H9 (cell line): ENCODE measurements around the gene PPIF. TPM values are rescaled to one million over a fixed set of nuclear protein-coding genes. Genes with fewer than 3 reads are reported as not detected.

ENCODE experiments used
- DNase-seq: peaks from one replicate; pipeline ENCODE4 v3.0.0-alpha.2; 2017
- H2AFZ ChIP-seq: one replicate; pipeline ENCODE4 v1.6.1; 2013; ENCODE audit warnings: mild to moderate bottlenecking, low read length, control low read depth, moderate library complexity
- H2AK5ac ChIP-seq: 2 replicates; pipeline ENCODE4 v1.6.1; 2013; ENCODE audit warnings: low read length, control low read depth, mixed read lengths; ENCODE audit not compliant: insufficient read length
- H2BK120ac ChIP-seq: one replicate; pipeline ENCODE4 v1.6.1; 2013; ENCODE audit warnings: low read depth, mild to moderate bottlenecking, low read length, control low read depth, inconsistent platforms; ENCODE audit not compliant: poor library complexity, severe bottlenecking
- H2BK12ac ChIP-seq: 2 replicates; pipeline ENCODE4 v1.6.1; 2013; ENCODE audit warnings: low read length, control low read depth, mixed read lengths, low read depth; ENCODE audit not compliant: insufficient read length
- H2BK15ac ChIP-seq: 2 replicates; pipeline ENCODE4 v1.6.1; 2013; ENCODE audit warnings: low read depth, low read length, control low read depth
- H2BK20ac ChIP-seq: one replicate; pipeline ENCODE4 v1.6.1; 2013; ENCODE audit warnings: low read depth, mild to moderate bottlenecking, low read length, control low read depth, inconsistent platforms; ENCODE audit not compliant: poor library complexity, severe bottlenecking
- H2BK5ac ChIP-seq: 2 replicates; pipeline ENCODE4 v1.6.1; 2013; ENCODE audit warnings: low read length, control low read depth, mixed read lengths; ENCODE audit not compliant: insufficient read length
- H3K14ac ChIP-seq: 2 replicates; pipeline ENCODE4 v1.6.1; 2013; ENCODE audit warnings: low read length, control low read depth; ENCODE audit not compliant: insufficient read depth
- H3K18ac ChIP-seq: 2 replicates; pipeline ENCODE4 v1.6.1; 2013; ENCODE audit warnings: low read depth, mild to moderate bottlenecking, mixed read lengths, low read length, control low read depth; ENCODE audit not compliant: insufficient read length
- H3K23ac ChIP-seq: 2 replicates; pipeline ENCODE4 v1.6.1; 2013; ENCODE audit warnings: low read length, control low read depth, mixed read lengths, low read depth; ENCODE audit not compliant: insufficient read length
- H3K23me2 ChIP-seq: 2 replicates; pipeline ENCODE4 v1.6.1; 2013; ENCODE audit warnings: low read depth, mild to moderate bottlenecking, mixed read lengths, low read length, control low read depth; ENCODE audit not compliant: insufficient read length, poor library complexity, severe bottlenecking
- H3K27ac ChIP-seq: 2 replicates; pipeline ENCODE4 v1.5.1; 2013; ENCODE audit warnings: low read length, control low read depth, mixed read lengths, low read depth; ENCODE audit not compliant: insufficient read length
- H3K27me3 ChIP-seq: 2 replicates; pipeline ENCODE4 v1.6.1; 2013; ENCODE audit warnings: low read length, control low read depth, inconsistent platforms; ENCODE audit not compliant: insufficient read depth
- H3K4ac ChIP-seq: 2 replicates; pipeline ENCODE4 v1.6.1; 2013; ENCODE audit warnings: low read depth, mild to moderate bottlenecking, control low read depth, inconsistent platforms, low read length, moderate library complexity
- H3K4me1 ChIP-seq: 2 replicates; pipeline ENCODE4 v1.6.1; 2013; ENCODE audit warnings: low read length, control low read depth, inconsistent platforms; ENCODE audit not compliant: insufficient read depth
- H3K4me2 ChIP-seq: 2 replicates; pipeline ENCODE4 v1.6.1; 2013; ENCODE audit warnings: low read length, control low read depth, mixed read lengths; ENCODE audit not compliant: insufficient read length, insufficient read depth
- H3K56ac ChIP-seq: 2 replicates; pipeline ENCODE4 v1.6.1; 2013; ENCODE audit warnings: low read depth, mild to moderate bottlenecking, mixed read lengths, low read length, control low read depth; ENCODE audit not compliant: insufficient read length
- H3K79me1 ChIP-seq: 2 replicates; pipeline ENCODE4 v1.6.1; 2013; ENCODE audit warnings: low read depth, mild to moderate bottlenecking, moderate library complexity, low read length, control low read depth, inconsistent platforms; ENCODE audit not compliant: insufficient read depth, poor library complexity, severe bottlenecking
- H3K79me2 ChIP-seq: 2 replicates; pipeline ENCODE4 v1.6.1; 2013; ENCODE audit warnings: low read length, control low read depth, inconsistent platforms; ENCODE audit not compliant: insufficient read depth
- H3K9ac ChIP-seq: 2 replicates; pipeline ENCODE4 v1.6.1; 2013; ENCODE audit warnings: low read length, control low read depth, mixed read lengths; ENCODE audit not compliant: insufficient read length; ENCODE audit errors: extremely low read depth
- H3K9me3 ChIP-seq: one replicate; pipeline ENCODE4 v1.6.1; 2013; ENCODE audit warnings: low read depth, low read length, inconsistent platforms; ENCODE audit not compliant: control insufficient read depth
- H3T11ph ChIP-seq: one replicate; pipeline ENCODE4 v1.6.1; 2013; ENCODE audit warnings: mild to moderate bottlenecking, low read length, control low read depth, inconsistent platforms
- H4K20me1 ChIP-seq: one replicate; pipeline ENCODE4 v1.6.1; 2013; ENCODE audit not compliant: control insufficient read depth, insufficient read length, insufficient read depth
- H4K5ac ChIP-seq: 2 replicates; pipeline ENCODE4 v1.6.1; 2013; ENCODE audit warnings: low read depth, mild to moderate bottlenecking, mixed read lengths, low read length, control low read depth; ENCODE audit not compliant: insufficient read length
- H4K8ac ChIP-seq: replicated peaks from 2 replicates; pipeline ENCODE4 v1.6.1; 2013; ENCODE audit warnings: low read length, control low read depth, mixed read lengths, low read depth; ENCODE audit not compliant: insufficient read length
- H4K91ac ChIP-seq: 2 replicates; pipeline ENCODE4 v1.6.1; 2013; ENCODE audit warnings: low read depth, mild to moderate bottlenecking, moderate library complexity, mixed read lengths, low read length, control low read depth; ENCODE audit not compliant: insufficient read length
- H3K27ac Mint-ChIP-seq, 3 experiments: 2 replicates in 2 of 3; 3 replicates in 1 of 3; pipeline ENCODE4 v1.8.0; 2020 to 2021; ENCODE audit warnings: mixed read lengths in 3 of 3, mild to moderate bottlenecking in 1 of 3, moderate library complexity in 1 of 3
- H3K27me3 Mint-ChIP-seq: 2 replicates; pipeline ENCODE4 v1.8.0; 2021; ENCODE audit warnings: low read depth, mild to moderate bottlenecking, moderate library complexity, mixed read lengths
- H3K36me3 Mint-ChIP-seq, 3 experiments: 2 replicates in 2 of 3; 3 replicates in 1 of 3; pipeline ENCODE4 v1.8.0; 2020 to 2021; ENCODE audit warnings: low read depth in 3 of 3, mixed read lengths in 3 of 3; ENCODE audit not compliant: insufficient read depth in 1 of 3
- H3K4me1 Mint-ChIP-seq, 2 experiments: 2 replicates each; pipeline ENCODE4 v1.8.0; 2020; ENCODE audit warnings: mixed read lengths in 2 of 2
- H3K4me3 Mint-ChIP-seq, 2 experiments: 2 replicates in 1 of 2; 3 replicates in 1 of 2; pipeline ENCODE4 v1.8.0; 2020 to 2021; ENCODE audit warnings: mild to moderate bottlenecking in 2 of 2, mixed read lengths in 2 of 2, moderate library complexity in 1 of 2
- H3K9me3 Mint-ChIP-seq, 2 experiments: 2 replicates in 1 of 2; 3 replicates in 1 of 2; pipeline ENCODE4 v1.8.0; 2020; ENCODE audit warnings: mild to moderate bottlenecking in 2 of 2, mixed read lengths in 2 of 2, moderate library complexity in 1 of 2
- CTCF ChIP-seq: fragments of 200-600 bp; sonication (generic); conservative IDR thresholded peaks from 3 replicates; pipeline ENCODE4 v1.8.0; 2021; ENCODE audit warnings: antibody characterized with exemption, mild to moderate bottlenecking
- WGBS: extraction: QIAGEN DNeasy Blood & Tissue Kit; methylation state at CpG from one replicate; pipeline ENCODE4 v1.1.7; 2013; ENCODE audit warnings: missing lambda C conversion rate, low lambda C conversion rate, mixed read lengths; ENCODE audit not compliant: insufficient read length; ENCODE audit errors: extremely low coverage; 5-methylcytosine and 5-hydroxymethylcytosine counted together
- total RNA-seq: library from RNA; stranded (reverse); gene quantifications from 2 replicates; pipeline ENCODE4 v1.2.1, GENCODE V29; 2021

PPIF gene
- total RNA-seq, 1 experiment from 2014 or later = 79.7 TPM

GRCh38 chr10:79403441-79404230, 56.4 kb downstream of the PPIF start:
- Mint-ChIP-seq H3K27me3 (peaks cover 1% of the 10 kb centered on the region; the same call in 1 of the 2 replicates), H3K27ac (peak overlapping the region in 1 of 3 experiments; percentile 89; a peak in 1 of 7 replicates), H3K4me1 (peaks cover 39 to 47% of the 10 kb centered on the region in 2 experiments), H3K4me3 (peak overlapping the region; percentile 24 to 73), H3K36me3 (no peaks in the 10 kb centered on the region), H3K9me3 (no peaks in the 10 kb centered on the region)
- Histone ChIP-seq H3K9me3 (no peaks in the 10 kb centered on the region), H3K27ac (no peak overlapping the region), H3K9ac (no peak overlapping the region), H3K18ac (no peak overlapping the region), H3K79me2 (no peaks in the 10 kb centered on the region), H3K79me1 (no peaks in the 10 kb centered on the region), H4K20me1 (no peaks in the 10 kb centered on the region), H2BK5ac (no peak overlapping the region), H3K14ac (no peak overlapping the region; the same call in 1 of the 2 replicates), H3K23me2 (peaks cover 3% of the 10 kb centered on the region), H2AK5ac (no peak overlapping the region), H3K4ac (no peak overlapping the region), H4K91ac (no peak overlapping the region), H2BK120ac (no peak overlapping the region), H4K8ac (no peak overlapping the region), H3K4me1 (peaks cover 6% of the 10 kb centered on the region; the same call in 1 of the 2 replicates), H3T11ph (no peak overlapping the region), H4K5ac (no peak overlapping the region), H3K27me3 (no peaks in the 10 kb centered on the region), H3K56ac (no peak overlapping the region), H2BK12ac (no peak overlapping the region), H2BK15ac (no peak overlapping the region), H2BK20ac (no peak overlapping the region), H2AFZ (no peak overlapping the region), H3K23ac (no peak overlapping the region), H3K4me2 (peak overlapping the region; percentile 44)
- no peak for TF ChIP-seq CTCF
- peak; percentile 54 for DNase-seq
- WGBS = no CpG with 5 or more reads among the region's 23 CpGs
